Measurements from ENCODE around the gene SIX2.

DNA sequence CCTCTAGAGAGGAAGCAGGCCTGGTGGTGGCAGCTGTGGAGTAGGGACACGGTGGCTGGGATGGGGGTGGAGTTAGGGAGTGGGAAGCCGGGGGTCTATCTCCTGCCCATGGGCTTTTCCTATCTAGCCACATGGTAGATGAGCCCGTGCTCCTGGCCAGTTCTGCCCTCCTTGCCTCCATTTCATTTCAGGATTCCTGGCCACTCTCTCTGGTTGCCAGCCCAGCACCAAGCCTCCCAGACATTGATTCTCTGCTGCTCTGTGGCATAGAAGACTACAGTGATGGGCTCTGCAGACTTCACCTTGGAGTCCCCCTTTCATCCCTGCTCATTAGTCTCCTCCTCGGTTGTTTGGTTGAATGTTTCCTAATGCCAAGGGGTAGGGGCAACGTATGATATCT lies 48.4 kb downstream of the SIX2 start:
- TF ChIP-seq CTCF (IDR thresholded peaks at IDR 0.05; ENCODE audit: low read depth, low read length, missing input control), result no peak
- TF ChIP-seq REST (IDR thresholded peaks at IDR 0.05), result no peak
- no peak for TF ChIP-seq GABPA (IDR thresholded peaks at IDR 0.05 in 1 of 2, conservative IDR thresholded peaks at IDR 0.05 in 1 of 2)
- TF ChIP-seq YY1 (IDR thresholded peaks at IDR 0.05), result no peak
- TF ChIP-seq FOXA1 (IDR thresholded peaks at IDR 0.05), result no peak
- TF ChIP-seq RXRA (IDR thresholded peaks at IDR 0.05), result no peak
- TF ChIP-seq ATF3 (IDR thresholded peaks at IDR 0.05), result no peak
- no peak for TF ChIP-seq JUND (IDR thresholded peaks at IDR 0.05)
- no peak for TF ChIP-seq HNF4G (IDR thresholded peaks at IDR 0.05)
- TF ChIP-seq, protein P1, sequence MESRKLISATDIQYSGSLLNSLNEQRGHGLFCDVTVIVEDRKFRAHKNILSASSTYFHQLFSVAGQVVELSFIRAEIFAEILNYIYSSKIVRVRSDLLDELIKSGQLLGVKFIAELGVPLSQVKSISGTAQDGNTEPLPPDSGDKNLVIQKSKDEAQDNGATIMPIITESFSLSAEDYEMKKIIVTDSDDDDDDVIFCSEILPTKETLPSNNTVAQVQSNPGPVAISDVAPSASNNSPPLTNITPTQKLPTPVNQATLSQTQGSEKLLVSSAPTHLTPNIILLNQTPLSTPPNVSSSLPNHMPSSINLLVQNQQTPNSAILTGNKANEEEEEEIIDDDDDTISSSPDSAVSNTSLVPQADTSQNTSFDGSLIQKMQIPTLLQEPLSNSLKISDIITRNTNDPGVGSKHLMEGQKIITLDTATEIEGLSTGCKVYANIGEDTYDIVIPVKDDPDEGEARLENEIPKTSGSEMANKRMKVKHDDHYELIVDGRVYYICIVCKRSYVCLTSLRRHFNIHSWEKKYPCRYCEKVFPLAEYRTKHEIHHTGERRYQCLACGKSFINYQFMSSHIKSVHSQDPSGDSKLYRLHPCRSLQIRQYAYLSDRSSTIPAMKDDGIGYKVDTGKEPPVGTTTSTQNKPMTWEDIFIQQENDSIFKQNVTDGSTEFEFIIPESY (IDR thresholded peaks at IDR 0.05), result no peak
- TF ChIP-seq SP1 (IDR thresholded peaks at IDR 0.05), result no peak
- no peak for TF ChIP-seq MAX (IDR thresholded peaks at IDR 0.05)
